Astrocyte (in vitro differentiated cells and primary cell): ENCODE data around the gene THSD7B. TPM values are rescaled to one million over a fixed set of nuclear protein-coding genes. Genes with fewer than 3 reads are reported as not detected.
A peak's percentile ranks its signal among the peaks of the same experiment; 100 is the strongest.

Experiments
- DNase-seq: peaks from one replicate; pipeline ENCODE4 v3.0.0-alpha.2; 2010; ENCODE audit warnings: low read depth
- FAIRE-seq: peaks from 2 replicates; lab custom pipeline; 2011; peaks lifted over from hg19 to GRCh38; lab: Jason Lieb, UNC
- H2AFZ ChIP-seq: 2 replicates; pipeline ENCODE4 v1.6.0; 2012; ENCODE audit warnings: low read depth, low read length, inconsistent platforms
- H3K27ac ChIP-seq: 2 replicates; pipeline ENCODE4 v1.5.1; 2011; ENCODE audit warnings: low read depth, low read length, inconsistent platforms
- H3K27me3 ChIP-seq: 2 replicates; pipeline ENCODE4 v1.6.0; 2011; ENCODE audit warnings: low read length, inconsistent platforms; ENCODE audit not compliant: insufficient read depth
- H3K36me3 ChIP-seq: 2 replicates; pipeline ENCODE4 v1.5.1; 2011; ENCODE audit warnings: low read length, inconsistent platforms; ENCODE audit not compliant: insufficient read depth
- H3K4me1 ChIP-seq: 2 replicates; pipeline ENCODE4 v1.5.1; 2011; ENCODE audit warnings: low read length, inconsistent platforms; ENCODE audit not compliant: insufficient read depth
- H3K4me2 ChIP-seq: 2 replicates; pipeline ENCODE4 v1.6.0; 2012; ENCODE audit warnings: low read length, inconsistent platforms
- H3K4me3 ChIP-seq: 2 replicates; pipeline ENCODE4 v1.5.1; 2011; ENCODE audit warnings: low read depth, mild to moderate bottlenecking, low read length, inconsistent platforms; ENCODE audit not compliant: insufficient read depth
- H3K79me2 ChIP-seq: 2 replicates; pipeline ENCODE4 v1.6.0; 2012; ENCODE audit warnings: mild to moderate bottlenecking, low read length, inconsistent platforms; ENCODE audit not compliant: insufficient read depth
- H3K9ac ChIP-seq: 2 replicates; pipeline ENCODE4 v1.6.0; 2012; ENCODE audit warnings: mild to moderate bottlenecking, low read length, inconsistent platforms
- H3K9me3 ChIP-seq: 2 replicates; pipeline ENCODE4 v1.5.1; 2012; ENCODE audit warnings: low read depth, mild to moderate bottlenecking, low read length, inconsistent platforms; ENCODE audit not compliant: insufficient read depth
- H4K20me1 ChIP-seq: 2 replicates; pipeline ENCODE4 v1.6.0; 2012; ENCODE audit warnings: low read length, inconsistent platforms; ENCODE audit not compliant: insufficient read depth
- H3K27ac Mint-ChIP-seq: one replicate; pipeline ENCODE4 v1.8.0; 2021; ENCODE audit warnings: mild to moderate bottlenecking, mixed read lengths; ENCODE audit not compliant: unreplicated experiment
- H3K27me3 Mint-ChIP-seq: one replicate; pipeline ENCODE4 v1.8.0; 2021; ENCODE audit warnings: low read depth, mixed read lengths; ENCODE audit not compliant: unreplicated experiment
- H3K36me3 Mint-ChIP-seq: one replicate; pipeline ENCODE4 v1.8.0; 2021; ENCODE audit warnings: low read depth, mixed read lengths; ENCODE audit not compliant: unreplicated experiment
- H3K4me1 Mint-ChIP-seq: one replicate; pipeline ENCODE4 v1.8.0; 2021; ENCODE audit warnings: low read depth, mixed read lengths; ENCODE audit not compliant: unreplicated experiment
- H3K4me3 Mint-ChIP-seq: one replicate; pipeline ENCODE4 v1.8.0; 2021; ENCODE audit warnings: mild to moderate bottlenecking, moderate library complexity, mixed read lengths; ENCODE audit not compliant: unreplicated experiment
- H3K9me3 Mint-ChIP-seq: one replicate; pipeline ENCODE4 v1.8.0; 2021; ENCODE audit warnings: mild to moderate bottlenecking, mixed read lengths; ENCODE audit not compliant: unreplicated experiment
- EZH2 ChIP-seq: IDR thresholded peaks from 2 replicates; pipeline ENCODE4 v1.6.1; 2012; ENCODE audit warnings: mild to moderate bottlenecking, low read length, inconsistent platforms; ENCODE audit not compliant: insufficient read depth
- total RNA-seq: library from RNA; stranded (reverse); gene quantifications from 2 replicates; pipeline ENCODE4 v1.2.1, GENCODE V29; 2021
- TF ChIP-seq, protein P1 (sequence below): IDR thresholded peaks from 2 replicates; pipeline ENCODE4 v1.5.1; 2011; ENCODE audit warnings: low read depth, mild to moderate bottlenecking, inconsistent platforms, low read length, moderate library complexity; ENCODE audit not compliant: insufficient read depth

Gene THSD7B
- total RNA-seq, 1 donor from 2014 or later = 0.18 TPM

DNA sequence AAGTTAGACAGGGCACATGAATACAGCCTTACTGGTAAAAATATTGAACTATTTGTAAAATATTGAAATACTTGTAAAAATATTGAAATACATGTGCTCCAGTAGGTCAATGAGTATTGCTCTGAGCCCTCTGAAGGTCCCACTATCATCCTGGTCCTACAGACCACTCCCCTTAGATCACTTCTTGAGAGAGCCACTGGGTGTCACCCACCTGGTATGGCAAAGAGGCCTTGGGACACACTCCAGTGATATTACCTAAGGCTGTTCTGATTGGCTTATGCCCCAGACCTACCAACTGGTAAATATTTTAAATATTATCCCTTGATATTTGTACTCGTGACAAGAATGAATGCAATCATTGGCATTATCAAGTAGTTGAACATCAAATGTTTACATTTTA is 5.0 kb downstream of the THSD7B start:
- no peaks in the 10 kb centered on the region for H3K9me3 Mint-ChIP-seq
- no peak overlapping the region for H3K4me3 Mint-ChIP-seq
- Histone ChIP-seq H3K9ac (no peak overlapping the region), H3K36me3 (no peaks in the 10 kb centered on the region), H3K4me1 (no peaks in the 10 kb centered on the region), H3K79me2 (no peaks in the 10 kb centered on the region), H2AFZ (no peak overlapping the region), H3K27ac (no peak overlapping the region), H3K4me3 (no peak overlapping the region), H4K20me1 (no peaks in the 10 kb centered on the region), H3K27me3 (peaks cover 21% of the 10 kb centered on the region), H3K4me2 (no peak overlapping the region), H3K9me3 (peaks cover 3% of the 10 kb centered on the region)
- DNase-seq = no peak
- peaks cover 33% of the 10 kb centered on the region for H3K27me3 Mint-ChIP-seq
- no peak overlapping the region for H3K27ac Mint-ChIP-seq
- peaks cover 2% of the 10 kb centered on the region for H3K4me1 Mint-ChIP-seq
- FAIRE-seq = no peak
- no peak for TF ChIP-seq EZH2
- TF ChIP-seq, protein P1, sequence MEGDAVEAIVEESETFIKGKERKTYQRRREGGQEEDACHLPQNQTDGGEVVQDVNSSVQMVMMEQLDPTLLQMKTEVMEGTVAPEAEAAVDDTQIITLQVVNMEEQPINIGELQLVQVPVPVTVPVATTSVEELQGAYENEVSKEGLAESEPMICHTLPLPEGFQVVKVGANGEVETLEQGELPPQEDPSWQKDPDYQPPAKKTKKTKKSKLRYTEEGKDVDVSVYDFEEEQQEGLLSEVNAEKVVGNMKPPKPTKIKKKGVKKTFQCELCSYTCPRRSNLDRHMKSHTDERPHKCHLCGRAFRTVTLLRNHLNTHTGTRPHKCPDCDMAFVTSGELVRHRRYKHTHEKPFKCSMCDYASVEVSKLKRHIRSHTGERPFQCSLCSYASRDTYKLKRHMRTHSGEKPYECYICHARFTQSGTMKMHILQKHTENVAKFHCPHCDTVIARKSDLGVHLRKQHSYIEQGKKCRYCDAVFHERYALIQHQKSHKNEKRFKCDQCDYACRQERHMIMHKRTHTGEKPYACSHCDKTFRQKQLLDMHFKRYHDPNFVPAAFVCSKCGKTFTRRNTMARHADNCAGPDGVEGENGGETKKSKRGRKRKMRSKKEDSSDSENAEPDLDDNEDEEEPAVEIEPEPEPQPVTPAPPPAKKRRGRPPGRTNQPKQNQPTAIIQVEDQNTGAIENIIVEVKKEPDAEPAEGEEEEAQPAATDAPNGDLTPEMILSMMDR = no peak
- H3K36me3 Mint-ChIP-seq = no peaks in the 10 kb centered on the region

DNA sequence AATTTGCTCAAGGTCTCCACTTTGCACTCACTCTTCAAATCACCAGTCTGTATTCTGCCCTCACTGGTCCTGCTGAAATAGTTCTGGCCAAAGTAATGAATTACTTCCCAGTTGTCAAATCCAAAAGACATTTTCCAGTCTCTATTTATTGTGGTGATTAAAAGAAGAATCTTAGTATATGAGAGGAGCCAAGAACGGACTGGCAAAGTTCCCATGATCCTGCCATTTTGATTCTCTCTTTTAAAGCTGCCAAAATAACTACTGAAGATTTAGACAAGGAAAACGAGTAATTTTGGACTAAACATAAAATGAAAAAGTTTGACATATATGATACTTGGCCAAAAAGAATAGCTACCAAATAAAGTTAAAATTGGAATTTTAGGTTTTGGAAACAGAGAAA is 12.0 kb downstream of the THSD7B start:
- Histone ChIP-seq H3K36me3 (no peaks in the 10 kb centered on the region), H3K4me3 (no peak overlapping the region), H3K79me2 (no peaks in the 10 kb centered on the region), H4K20me1 (no peaks in the 10 kb centered on the region), H3K9ac (no peak overlapping the region), H3K4me2 (no peak overlapping the region), H2AFZ (no peak overlapping the region), H3K4me1 (no peaks in the 10 kb centered on the region), H3K27me3 (no peaks in the 10 kb centered on the region), H3K27ac (no peak overlapping the region), H3K9me3 (no peaks in the 10 kb centered on the region)
- no peak for TF ChIP-seq EZH2
- TF ChIP-seq, protein P1 = no peak
- FAIRE-seq = no peak
- H3K27me3 Mint-ChIP-seq = no peaks in the 10 kb centered on the region
- H3K4me1 Mint-ChIP-seq = no peaks in the 10 kb centered on the region
- H3K36me3 Mint-ChIP-seq = no peaks in the 10 kb centered on the region
- no peak overlapping the region for H3K4me3 Mint-ChIP-seq
- H3K9me3 Mint-ChIP-seq = no peaks in the 10 kb centered on the region
- DNase-seq = no peak
- no peak overlapping the region for H3K27ac Mint-ChIP-seq

GRCh38 chr2:136783856-136784255 is 18.5 kb downstream of the THSD7B start:
- H3K4me2 ChIP-seq = no peak overlapping the region
- H3K4me3 ChIP-seq = no peak overlapping the region
- Mint-ChIP-seq H3K9me3 (no peaks in the 10 kb centered on the region), H3K4me3 (no peak overlapping the region), H3K4me1 (peaks cover 6% of the 10 kb centered on the region), H3K27me3 (no peaks in the 10 kb centered on the region), H3K36me3 (no peaks in the 10 kb centered on the region), H3K27ac (peak overlapping the region; percentile 15)
- TF ChIP-seq EZH2 = no peak
- TF ChIP-seq, protein P1 = no peak
- no peak overlapping the region for H3K9ac ChIP-seq
- FAIRE-seq (peak; percentile 9), DNase-seq (no peak)
- no peaks in the 10 kb centered on the region for H3K27me3 ChIP-seq
- H3K9me3 ChIP-seq = no peaks in the 10 kb centered on the region
- H3K27ac ChIP-seq = no peak overlapping the region
- H3K4me1 ChIP-seq = no peaks in the 10 kb centered on the region
- H2AFZ ChIP-seq = no peak overlapping the region
- H4K20me1 ChIP-seq = no peaks in the 10 kb centered on the region
- no peaks in the 10 kb centered on the region for H3K36me3 ChIP-seq
- H3K79me2 ChIP-seq = no peaks in the 10 kb centered on the region
